K562 (cell line): Measurements from ENCODE around the gene PARP14. TPM values are rescaled to one million over a fixed set of nuclear protein-coding genes. Genes with fewer than 3 reads are reported as not detected.

ENCODE experiments used
- ATAC-seq: fragments of 200-7000 bp; cut with Tn5 transposase; 3 replicates; pipeline ENCODE4 v1.9.1; 2020; ENCODE audit warnings: moderate library complexity
- BruUV-seq: library from RNA; stranded (reverse); fragments of 400-500 nt; replicated peaks from 2 replicates; lab custom pipeline; 2021; lab: Mats Ljungman, UMichigan
- CTCF ChIA-PET: fragments of 300-600 bp; formaldehyde crosslinking; extraction: SDS; loops from one replicate; lab custom pipeline; 2021; ENCODE audit warnings: low intra/inter-chr PET ratio; lab: Yijun Ruan, JAX
- POLR2A ChIA-PET: fragments of 300-600, 350-650 bp; sonication (Branson Sonifier 250); formaldehyde crosslinking; extraction: SDS; loops from one replicate; lab custom pipeline; 2021; ENCODE audit warnings: antibody characterized with exemption, inconsistent platforms; lab: Yijun Ruan, JAX
- DNase-seq, 4 experiments: peaks; one replicate each; pipeline versions ENCODE4 v3.0.0 to v3.0.0-alpha.2; 2011 to 2018; ENCODE audit warnings: low spot score in 3 of 4, mixed read lengths in 3 of 4; ENCODE audit errors: extremely low read depth in 1 of 4
- FAIRE-seq: peaks from 2 replicates; lab custom pipeline; 2011; peaks lifted over from hg19 to GRCh38; lab: Jason Lieb, UNC
- H2AFZ ChIP-seq: 2 replicates; pipeline ENCODE4 v1.6.0; 2011; ENCODE audit warnings: low read depth, low read length, control low read depth, inconsistent platforms
- H3K27ac ChIP-seq: fragments of 200-600 bp; 3 replicates; pipeline ENCODE4 v1.8.0; 2011; ENCODE audit warnings: low read depth, mild to moderate bottlenecking, control low read depth, inconsistent platforms, low read length, moderate library complexity, mixed read lengths; ENCODE audit errors: extremely low read depth
- H3K27me3 ChIP-seq, 2 experiments: fragments of 300-600 bp in 1 of 2; 2 replicates in 1 of 2; 3 replicates in 1 of 2; pipeline versions ENCODE4 v1.6.0 to v1.8.0; 2011; ENCODE audit warnings: inconsistent platforms in 2 of 2, low read length in 2 of 2, mild to moderate bottlenecking in 1 of 2, mixed read lengths in 1 of 2, moderate library complexity in 1 of 2; ENCODE audit not compliant: control insufficient read depth in 2 of 2, insufficient read depth in 2 of 2
- H3K36me3 ChIP-seq: fragments of 300-600 bp; 3 replicates; pipeline ENCODE4 v1.8.0; 2011; ENCODE audit warnings: mild to moderate bottlenecking, low read length, inconsistent platforms; ENCODE audit not compliant: control insufficient read depth, insufficient read depth
- H3K4me1 ChIP-seq, 2 experiments: fragments of 200-600 bp in 1 of 2; replicated peaks in 1 of 2; 2 replicates in 1 of 2; 3 replicates in 1 of 2; pipeline versions ENCODE4 v1.5.1 to v1.8.0; 2011; ENCODE audit warnings: inconsistent platforms in 2 of 2, low read length in 2 of 2, mild to moderate bottlenecking in 1 of 2, mixed read lengths in 1 of 2, moderate library complexity in 1 of 2; ENCODE audit not compliant: control insufficient read depth in 2 of 2, insufficient read depth in 2 of 2
- H3K4me2 ChIP-seq: 2 replicates; pipeline ENCODE4 v1.6.1; 2011; ENCODE audit warnings: low read length, control low read depth, inconsistent platforms, mixed read lengths; ENCODE audit not compliant: insufficient read depth
- H3K4me3 ChIP-seq: fragments of 200-600 bp; sonication (generic), shearing (Covaris generic); 2 replicates; pipeline ENCODE4 v1.5.1; 2016; ENCODE audit warnings: control low read depth, inconsistent platforms
- H3K79me2 ChIP-seq: fragments of 200-600 bp; 3 replicates; pipeline ENCODE4 v1.8.0; 2011; ENCODE audit warnings: low read length, inconsistent platforms; ENCODE audit not compliant: control insufficient read depth, insufficient read depth
- H3K9ac ChIP-seq, 2 experiments: 2 replicates each; pipeline versions ENCODE4 v1.6.0 to v1.6.1; 2011; ENCODE audit warnings: low read depth in 2 of 2, low read length in 2 of 2, control low read depth in 1 of 2, inconsistent platforms in 1 of 2, mild to moderate bottlenecking in 1 of 2, mixed read lengths in 1 of 2; ENCODE audit not compliant: insufficient read depth in 1 of 2
- H3K9me1 ChIP-seq: one replicate; pipeline ENCODE4 v1.6.0; 2011; ENCODE audit warnings: inconsistent platforms, mild to moderate bottlenecking, low read length, moderate library complexity; ENCODE audit not compliant: control insufficient read depth, insufficient read depth
- H3K9me3 ChIP-seq: replicated peaks from 2 replicates; pipeline ENCODE4 v1.5.1; 2011; ENCODE audit warnings: low read depth, low read length, inconsistent platforms; ENCODE audit not compliant: control insufficient read depth, insufficient read depth
- H4K20me1 ChIP-seq: replicated peaks from 2 replicates; pipeline ENCODE4 v1.6.1; 2011; ENCODE audit warnings: low read length, inconsistent platforms, mixed read lengths; ENCODE audit not compliant: control insufficient read depth, insufficient read depth
- ETV5 ChIP-seq: sonication (generic); formaldehyde crosslinking; IDR thresholded peaks from 2 replicates; pipeline ENCODE4 v1.4.0; 2020; ENCODE audit warnings: low read depth, mild to moderate bottlenecking, missing genetic modification reagents
- HOXB6 ChIP-seq: fragments of 250-450 bp; sonication (Bioruptor Pico); IDR thresholded peaks from 2 replicates; pipeline ENCODE4 v1.5.1; 2022; ENCODE audit warnings: mild to moderate bottlenecking, borderline replicate concordance
- JUN ChIP-seq, 2 experiments: sonication (generic) in 1 of 2; formaldehyde crosslinking in 1 of 2; IDR thresholded peaks; 2 replicates each; pipeline versions ENCODE4 v1.6.1 to v1.8.0; 2012 to 2022; ENCODE audit warnings: borderline replicate concordance in 2 of 2, mild to moderate bottlenecking in 2 of 2, improper control_type of control experiment in 1 of 2, low read depth in 1 of 2, low read length in 1 of 2, missing genetic modification reagents in 1 of 2
- KDM5B ChIP-seq: fragments of 200-600 bp; sonication (generic); IDR thresholded peaks from 2 replicates; pipeline ENCODE4 v1.6.1; 2012; ENCODE audit warnings: low read depth, mild to moderate bottlenecking, moderate library complexity, low read length, control low read depth, inconsistent platforms; ENCODE audit not compliant: insufficient replicate concordance
- L3MBTL2 ChIP-seq: fragments of 450-650 bp; IDR thresholded peaks from 2 replicates; pipeline ENCODE4 v1.6.1; 2016; ENCODE audit warnings: mild to moderate bottlenecking, moderate library complexity
- MAZ ChIP-seq, 2 experiments: fragments of 450-650 bp in 1 of 2; sonication (generic) in 1 of 2; formaldehyde crosslinking; IDR thresholded peaks in 1 of 2; conservative IDR thresholded peaks in 1 of 2; 2 replicates each; pipeline versions ENCODE4 v1.4.0 to v1.5.0; 2020; ENCODE audit warnings: mild to moderate bottlenecking in 1 of 2, missing genetic modification reagents in 1 of 2
- MYNN ChIP-seq, 2 experiments: sonication (generic); formaldehyde crosslinking in 1 of 2; IDR thresholded peaks; 2 replicates each; pipeline versions ENCODE4 v1.5.0 to v1.6.1; 2016 to 2020; ENCODE audit warnings: antibody characterized with exemption in 1 of 2, missing genetic modification reagents in 1 of 2
- SMC3 ChIP-seq: conservative IDR thresholded peaks from 2 replicates; pipeline ENCODE4 v1.6.1; 2011; ENCODE audit warnings: low read depth, low read length, improper control_type of control experiment; ENCODE audit not compliant: insufficient read depth
- SPI1 ChIP-seq: IDR thresholded peaks from 2 replicates; pipeline ENCODE4 v1.6.1; 2011; ENCODE audit warnings: low read depth, low read length, control low read depth, borderline replicate concordance
- ZBTB7A ChIP-seq: IDR thresholded peaks from 2 replicates; pipeline ENCODE4 v1.6.1; 2011; ENCODE audit warnings: low read depth, mild to moderate bottlenecking, low read length, moderate library complexity, borderline replicate concordance; ENCODE audit not compliant: control insufficient read depth
- ZNF316 ChIP-seq: fragments of 450-650 bp; IDR thresholded peaks from 2 replicates; pipeline ENCODE4 v1.6.1; 2016
- WGBS: fragments of 100-300 bp; shearing (Covaris generic); methylation state at CpG from one replicate; pipeline ENCODE4 v1.1.6; 2016; ENCODE audit warnings: low coverage, mixed read lengths; ENCODE audit not compliant: insufficient coverage; ENCODE audit errors: missing lambda C conversion rate; 5-methylcytosine and 5-hydroxymethylcytosine counted together
- in situ Hi-C: fragments of 300-500 bp; cut with MboI; formaldehyde crosslinking; loops from 4 replicates; pipeline ENCODE4 v1.15.0; 2018; ENCODE audit warnings: inconsistent platforms, mixed read lengths
- intact Hi-C: fragments of 100-400 bp; cut with micrococcal nuclease; formaldehyde crosslinking; loops from 2 replicates; pipeline ENCODE4 v1.14.2; 2022
- polyA plus RNA-seq, 8 experiments: library from polyadenylated mRNA; depleted of rRNA in 4 of 8; stranded (reverse) in 5 of 8; unstranded in 3 of 8; fragments of >200 nt; fragmentation: Nextera tagmentation in 2 of 8; fragmentation: Illumina TruSeq in 1 of 8; extraction: Ambion mirVana in 2 of 8; extraction: Trizol in 1 of 8; gene quantifications; 2 replicates each; pipeline versions ENCODE4 v1.2.1 to v1.2.3, GENCODE V29; 2011 to 2014; ENCODE audit warnings: inconsistent platforms in 1 of 8, missing spikeins in 1 of 8
- total RNA-seq, 7 experiments: library from RNA; depleted of rRNA in 6 of 7; stranded (reverse); fragments of >200 nt in 6 of 7; fragmentation: Illumina TruSeq in 2 of 7; extraction: Trizol in 2 of 7; gene quantifications; 2 replicates each; pipeline versions ENCODE4 v1.2.1 to v1.2.3, GENCODE V29; 2011 to 2021; ENCODE audit warnings: low replicate concordance in 1 of 7
- TF ChIP-seq, protein P1 (sequence below): fragments of 450-650 bp; IDR thresholded peaks from 2 replicates; pipeline ENCODE4 v1.6.1; 2017; ENCODE audit warnings: antibody characterized with exemption
- TF ChIP-seq, protein P2 (sequence below), 2 experiments: IDR thresholded peaks; 2 replicates each; pipeline ENCODE4 v1.6.1; 2011; ENCODE audit warnings: borderline replicate concordance in 1 of 2, control low read depth in 1 of 2, low read depth in 1 of 2, low read length in 1 of 2, mild to moderate bottlenecking in 1 of 2, mixed read lengths in 1 of 2, moderate library complexity in 1 of 2; ENCODE audit not compliant: insufficient read depth in 1 of 2, insufficient read length in 1 of 2, poor library complexity in 1 of 2, severe bottlenecking in 1 of 2; ENCODE audit errors: extremely low read depth in 1 of 2

Gene PARP14
- total and polyA plus RNA-seq, 9 of the 15 experiments (the other 6 are each of a cell fraction or from before 2014, with no cell fraction given) = 3.1 to 14.4 (median 9.0) TPM

- TF ChIP-seq, protein P1, sequence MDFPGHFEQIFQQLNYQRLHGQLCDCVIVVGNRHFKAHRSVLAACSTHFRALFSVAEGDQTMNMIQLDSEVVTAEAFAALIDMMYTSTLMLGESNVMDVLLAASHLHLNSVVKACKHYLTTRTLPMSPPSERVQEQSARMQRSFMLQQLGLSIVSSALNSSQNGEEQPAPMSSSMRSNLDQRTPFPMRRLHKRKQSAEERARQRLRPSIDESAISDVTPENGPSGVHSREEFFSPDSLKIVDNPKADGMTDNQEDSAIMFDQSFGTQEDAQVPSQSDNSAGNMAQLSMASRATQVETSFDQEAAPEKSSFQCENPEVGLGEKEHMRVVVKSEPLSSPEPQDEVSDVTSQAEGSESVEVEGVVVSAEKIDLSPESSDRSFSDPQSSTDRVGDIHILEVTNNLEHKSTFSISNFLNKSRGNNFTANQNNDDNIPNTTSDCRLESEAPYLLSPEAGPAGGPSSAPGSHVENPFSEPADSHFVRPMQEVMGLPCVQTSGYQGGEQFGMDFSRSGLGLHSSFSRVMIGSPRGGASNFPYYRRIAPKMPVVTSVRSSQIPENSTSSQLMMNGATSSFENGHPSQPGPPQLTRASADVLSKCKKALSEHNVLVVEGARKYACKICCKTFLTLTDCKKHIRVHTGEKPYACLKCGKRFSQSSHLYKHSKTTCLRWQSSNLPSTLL = no peak
- TF ChIP-seq JUN (IDR thresholded peaks at IDR 0.05; ENCODE audit: borderline replicate concordance, low read depth, low read length) (no peak), JUN (CRISPR knock-in tag; IDR thresholded peaks at IDR 0.05; ENCODE audit: borderline replicate concordance) (no peak)
Observed at GRCh38 chr3:122678506-122678905, 2.1 kb upstream of the PARP14 start (continued).

- FAIRE-seq (peak; percentile 84), ATAC-seq (peak; percentile 83), DNase-seq (peak; percentile 43 to 85 (median 54))
- Histone ChIP-seq H3K9me1 (no peaks in the 10 kb centered on the region), H2AFZ (peak overlapping the region; percentile 98), H3K36me3 (no peaks in the 10 kb centered on the region), H3K27me3 (no peaks in the 10 kb centered on the region), H3K4me1 (peaks cover 13 to 17% of the 10 kb centered on the region in 2 experiments; a peak in 4 of 5 replicates), H3K4me2 (peak overlapping the region; percentile 85), H3K4me3 (peak overlapping the region; percentile 77), H3K9me3 (no peaks in the 10 kb centered on the region), H4K20me1 (no peaks in the 10 kb centered on the region), H3K9ac (peak overlapping the region; percentile 53 to 79; a peak in 3 of 4 replicates), H3K79me2 (peaks cover 12% of the 10 kb centered on the region), H3K27ac (peak overlapping the region; percentile 80)
- no TSS peak for BruUV-seq
- POLR2A ChIA-PET = interaction anchor here (0.5 to 2.3 kb wide), 7 partner anchors 9 to 1098 kb away, joined by 3 to 10 read pairs (median 3); partner anchors contain the start of genes FAM162A and MIX23
- 3% methylated on average over 13 of the region's 16 CpGs for WGBS
- in situ Hi-C loops = no loop called here
- CTCF ChIA-PET = interaction anchor here (0.6 to 1.2 kb wide), 5 partner anchors 21 to 295 kb away, joined by 3 to 6 read pairs (median 4); partner anchors contain the start of gene FAM162A
- intact Hi-C loops = loop anchor here (1.0 to 2.0 kb wide), 3 partner anchors 119 to 286 kb away; no protein-coding TSS in a partner anchor
- TF ChIP-seq MAZ (CRISPR knock-in tag; conservative IDR thresholded peaks at IDR 0.05 in 1 of 2, IDR thresholded peaks at IDR 0.05 in 1 of 2) (peak in 1 of 2 experiments; percentile 47; a peak in 1 of 4 replicates), ZNF316 (no peak), ZBTB7A (0 out of 2 replicates have a peak, but pooled peaks have one; percentile 23), MYNN (IDR thresholded peaks at IDR 0.05) (peak; percentile 39; the same call in 1 of the 2 replicates), MYNN (CRISPR knock-in tag; IDR thresholded peaks at IDR 0.05) (no peak), SMC3 (peak; percentile 38; the same call in 1 of the 2 replicates), HOXB6 (CRISPR knock-in tag) (no peak), L3MBTL2 (peak; percentile 11; the same call in 1 of the 2 replicates), SPI1 (peak; percentile 36), ETV5 (CRISPR knock-in tag) (0 out of 2 replicates have a peak, but pooled peaks have one; percentile 23), KDM5B (no peak)
- TF ChIP-seq, protein P2, sequence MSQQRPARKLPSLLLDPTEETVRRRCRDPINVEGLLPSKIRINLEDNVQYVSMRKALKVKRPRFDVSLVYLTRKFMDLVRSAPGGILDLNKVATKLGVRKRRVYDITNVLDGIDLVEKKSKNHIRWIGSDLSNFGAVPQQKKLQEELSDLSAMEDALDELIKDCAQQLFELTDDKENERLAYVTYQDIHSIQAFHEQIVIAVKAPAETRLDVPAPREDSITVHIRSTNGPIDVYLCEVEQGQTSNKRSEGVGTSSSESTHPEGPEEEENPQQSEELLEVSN (IDR thresholded peaks at IDR 0.05; ENCODE audit: borderline replicate concordance in 1 of 2, extremely low read depth in 1 of 2, insufficient read depth in 1 of 2, insufficient read length in 1 of 2, low read depth in 1 of 2, low read length in 1 of 2, poor library complexity in 1 of 2, severe bottlenecking in 1 of 2) = peak in 1 of 2 experiments; percentile 27
Observed at GRCh38 chr3:122679085-122679881, 1.4 kb upstream of the PARP14 start.
